Activated gamma-delta T cell (primary cell): ENCODE measurements around the gene SUGCT.
"Not testable (repeated sequence)": the region's sequence is repeated elsewhere in the genome, so short reads cannot be mapped to it uniquely, and the experiment has no call there.

Source experiments
- DNase-seq: peaks from one replicate; lab custom pipeline; 2025; lab: John Stamatoyannopoulos, UW

SUGCT gene

DNA sequence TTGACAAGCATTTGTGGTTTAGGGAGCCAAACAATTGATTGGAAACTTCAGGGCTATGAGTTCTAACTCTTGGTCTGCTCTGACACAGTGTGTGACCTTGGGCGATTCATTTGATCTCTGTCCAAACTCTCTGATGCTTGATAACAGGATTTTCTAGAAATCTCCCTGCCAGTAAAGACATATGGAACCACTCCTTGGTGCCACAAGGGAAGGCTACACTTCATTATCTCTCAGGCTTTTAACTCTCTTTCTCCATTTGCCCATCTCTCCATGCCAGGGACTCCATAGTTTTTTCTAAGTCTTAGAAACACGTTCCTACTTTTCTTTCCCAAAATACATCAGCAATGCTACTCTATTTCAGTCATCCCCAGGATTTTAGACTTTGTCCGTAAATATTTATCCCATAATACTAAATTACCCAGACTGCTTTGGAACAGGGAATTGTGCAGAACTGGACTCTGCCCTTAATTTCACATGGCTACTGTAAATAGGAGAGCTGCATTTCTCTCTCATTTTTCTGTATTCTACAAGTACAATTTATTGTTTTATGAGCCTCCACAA, 488.2 kb downstream of the SUGCT start:
- no peak for DNase-seq

DNA sequence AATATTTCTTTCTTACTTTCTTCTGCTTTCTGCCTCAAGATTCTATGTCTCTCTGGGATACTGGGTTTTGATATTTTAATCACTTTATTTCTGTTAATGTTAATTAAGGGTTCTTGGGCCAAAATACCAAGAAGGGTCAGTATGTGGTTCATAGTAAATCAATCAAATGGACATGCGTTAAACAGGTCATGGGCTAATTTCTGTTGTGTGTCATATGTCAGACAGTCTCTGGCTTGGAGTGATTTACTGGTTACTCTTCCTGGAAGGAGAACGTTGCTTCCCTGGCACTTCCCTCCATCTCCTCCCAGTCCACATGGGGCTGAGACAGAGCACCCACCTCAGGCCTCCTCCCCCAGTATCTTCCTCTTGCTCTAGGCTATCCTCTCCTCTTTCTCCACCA, 489.1 kb downstream of the SUGCT start:
- DNase-seq, result no peak

DNA sequence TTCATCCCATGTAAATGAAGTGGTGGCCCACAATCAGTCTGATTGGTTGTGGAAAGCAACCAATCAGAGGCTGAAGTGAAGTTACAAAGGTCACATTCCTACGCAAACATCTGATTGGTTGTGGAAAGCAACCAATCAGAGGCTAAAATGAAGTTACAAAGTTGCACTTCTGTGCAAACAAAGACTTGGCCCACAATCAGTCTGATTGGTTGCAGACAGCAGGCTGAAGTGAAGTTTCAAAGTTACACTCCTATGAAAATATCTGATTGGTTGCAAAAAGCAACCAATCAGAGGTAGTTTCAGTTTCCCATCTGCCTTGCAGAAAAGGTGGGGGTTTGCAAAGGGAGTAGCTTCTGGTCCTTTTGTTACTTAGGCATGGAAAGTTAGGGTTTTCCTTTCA, 492.6 kb downstream of the SUGCT start:
- DNase-seq, result not testable (repeated sequence)

DNA sequence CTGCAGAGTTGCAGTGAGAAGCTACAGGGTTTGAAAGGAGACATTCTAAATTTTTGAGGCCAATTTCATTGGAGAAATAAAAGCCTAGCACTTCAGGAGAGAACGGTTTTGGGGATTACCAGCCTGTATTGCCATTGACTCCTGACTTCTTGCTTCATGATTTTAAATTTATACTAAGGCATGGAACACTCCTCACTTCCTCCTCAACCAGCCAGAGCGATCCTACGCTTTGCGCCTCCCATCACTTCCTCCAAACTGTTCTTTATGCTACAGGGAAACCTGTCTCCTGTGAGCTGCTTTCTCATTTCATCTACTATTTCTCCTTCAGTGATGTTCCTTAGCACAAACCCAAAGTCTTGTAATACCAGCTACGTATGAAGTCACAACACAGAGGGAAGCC, 495.1 kb downstream of the SUGCT start:
- DNase-seq, result no peak

DNA sequence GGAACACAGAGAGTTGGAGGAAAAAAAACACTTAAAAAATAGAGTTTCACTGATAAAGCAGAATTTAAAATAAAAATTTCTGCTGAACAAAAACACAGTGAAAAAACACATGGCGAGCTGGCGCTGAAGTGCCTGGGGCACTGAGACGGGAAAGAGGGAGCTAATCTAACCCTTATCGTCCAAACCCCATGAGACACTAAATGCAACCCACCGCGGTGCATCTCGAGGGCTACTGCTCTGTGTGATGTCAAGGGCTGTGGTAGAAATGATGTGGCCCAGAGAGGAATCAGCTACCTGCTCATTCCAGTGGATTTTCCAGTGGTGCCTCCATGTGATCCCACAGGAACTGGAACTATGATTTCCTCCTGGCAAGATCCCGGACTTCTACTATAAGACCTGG, 499.3 kb downstream of the SUGCT start:
- DNase-seq, result no peak

DNA sequence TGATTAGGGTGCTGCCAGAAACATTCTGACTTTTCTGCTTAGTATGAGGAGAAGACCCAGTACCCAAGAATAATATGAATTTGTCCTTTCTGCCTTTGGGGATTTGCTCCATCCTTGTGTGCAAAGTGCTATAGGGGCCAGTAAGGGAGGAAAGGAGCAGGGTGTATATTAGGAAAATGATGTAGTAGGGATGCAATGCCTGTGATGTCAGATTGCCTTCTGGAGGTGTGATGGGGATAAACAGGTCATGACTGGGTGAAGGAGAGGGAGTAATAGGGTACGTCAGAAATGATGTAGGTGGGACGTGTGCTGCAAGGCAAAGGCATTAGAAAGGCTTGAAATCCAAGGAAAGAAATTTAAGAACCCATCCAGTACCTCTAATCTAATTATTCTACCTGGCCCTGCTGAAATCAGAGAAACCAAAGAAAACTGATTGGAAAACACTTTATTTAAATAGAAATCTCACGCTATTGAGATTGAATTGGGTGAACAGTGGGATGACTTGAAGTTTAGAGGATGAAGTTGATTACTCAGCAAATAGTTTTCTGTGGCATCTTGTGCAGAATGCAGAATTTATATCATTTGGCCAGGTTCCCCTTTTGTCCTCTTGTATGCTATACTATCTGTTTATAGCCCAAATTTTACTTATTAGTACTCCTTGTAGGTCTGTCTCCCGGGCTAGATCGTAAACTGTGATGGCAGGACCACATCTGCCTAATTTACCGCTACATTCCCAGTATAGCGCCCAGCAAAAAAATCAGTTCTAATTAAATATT, 503.9 kb downstream of the SUGCT start:
- no peak for DNase-seq

DNA sequence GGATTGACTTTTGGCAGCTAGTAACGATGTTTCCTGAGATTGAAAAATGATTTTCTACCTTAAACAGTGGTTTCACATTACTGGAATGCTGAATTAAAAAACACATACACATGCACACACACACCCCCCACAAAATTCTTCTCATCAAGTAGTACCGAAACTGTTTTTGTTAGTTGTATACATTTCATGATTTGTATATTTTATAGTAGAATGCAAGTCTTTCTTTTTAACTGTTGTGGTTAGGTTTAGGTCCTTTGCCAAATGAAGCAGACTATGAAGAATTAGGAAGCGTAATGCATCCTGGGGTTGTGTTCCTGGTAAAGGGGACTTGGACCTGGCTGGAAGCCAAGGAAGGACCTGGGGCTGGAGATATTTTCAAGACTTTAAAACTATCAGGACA, 505.8 kb downstream of the SUGCT start:
- no peak for DNase-seq

DNA sequence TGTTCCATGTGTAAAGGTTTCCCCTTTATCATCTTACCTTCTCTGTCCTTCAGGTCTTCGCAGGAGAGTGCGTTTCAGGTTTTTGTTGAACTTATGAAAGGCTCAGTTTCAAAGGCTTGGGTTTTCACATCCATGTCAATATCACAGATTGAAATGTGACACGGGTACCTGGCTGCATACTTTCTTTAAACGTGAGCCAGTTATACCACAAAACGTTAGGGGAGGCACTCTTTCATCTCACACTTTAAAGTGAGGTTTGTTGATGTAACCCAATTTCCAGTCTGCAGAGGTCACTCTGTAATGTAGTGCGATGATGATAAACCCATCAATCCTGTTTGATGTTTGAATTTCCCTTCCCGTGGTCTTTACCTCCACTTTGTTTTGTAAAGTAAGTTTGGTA, 506.9 kb downstream of the SUGCT start:
- no peak for DNase-seq

DNA sequence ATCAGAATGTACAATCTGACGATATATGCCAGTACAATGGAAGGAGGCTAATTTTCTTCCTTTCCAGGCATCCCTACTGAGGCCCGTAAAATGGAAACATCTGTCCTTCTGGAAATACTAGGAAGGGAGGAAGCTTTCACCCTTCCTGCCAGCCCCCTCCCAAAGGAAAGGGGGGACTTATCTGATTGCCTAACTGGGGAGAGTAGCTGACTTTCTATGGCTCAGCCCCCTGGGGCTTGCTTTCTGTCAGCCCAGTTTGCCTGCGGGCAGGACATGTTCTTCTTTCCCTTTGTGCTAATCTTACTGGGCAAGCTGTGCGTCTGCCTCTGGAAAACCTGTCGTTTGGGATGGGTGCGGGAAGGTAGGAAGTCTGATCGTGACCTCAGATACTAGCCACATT, 508.9 kb downstream of the SUGCT start:
- DNase-seq, result no peak

DNA sequence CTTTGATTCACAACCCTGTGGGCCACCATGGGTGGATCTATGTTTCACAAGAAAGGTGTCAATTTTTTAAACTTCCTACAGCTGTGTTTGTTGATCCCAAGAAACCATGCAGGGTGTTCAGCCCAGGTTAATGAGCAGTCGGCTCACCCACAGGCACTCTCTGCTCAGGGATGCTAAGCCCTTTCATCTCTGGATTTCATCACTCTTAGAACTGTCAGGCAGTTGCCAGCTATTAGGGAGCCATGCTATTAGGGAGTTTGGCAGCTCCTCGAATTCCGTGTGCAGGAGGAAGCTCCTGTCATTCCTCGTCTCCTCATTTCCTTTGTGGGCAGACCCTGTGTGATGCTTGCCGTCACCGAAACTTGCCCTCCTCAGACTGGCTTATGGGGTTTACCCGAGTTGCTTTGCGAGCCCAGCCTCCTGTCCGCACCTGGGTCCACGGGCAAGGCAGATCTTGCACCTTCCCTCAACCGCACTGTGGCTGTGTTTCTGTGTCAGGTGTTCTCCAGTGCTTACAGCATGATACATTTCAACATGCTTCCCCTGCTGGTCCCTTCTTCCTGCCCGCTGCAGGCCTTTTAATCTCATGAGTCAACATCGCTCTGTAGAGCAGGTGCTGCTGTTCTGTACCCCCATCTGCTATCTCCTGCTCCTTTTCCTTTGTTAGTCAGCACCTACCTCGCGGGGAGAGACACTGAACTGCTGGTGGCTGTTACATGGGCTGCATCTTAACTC, 509.8 kb downstream of the SUGCT start:
- DNase-seq, result no peak

DNA sequence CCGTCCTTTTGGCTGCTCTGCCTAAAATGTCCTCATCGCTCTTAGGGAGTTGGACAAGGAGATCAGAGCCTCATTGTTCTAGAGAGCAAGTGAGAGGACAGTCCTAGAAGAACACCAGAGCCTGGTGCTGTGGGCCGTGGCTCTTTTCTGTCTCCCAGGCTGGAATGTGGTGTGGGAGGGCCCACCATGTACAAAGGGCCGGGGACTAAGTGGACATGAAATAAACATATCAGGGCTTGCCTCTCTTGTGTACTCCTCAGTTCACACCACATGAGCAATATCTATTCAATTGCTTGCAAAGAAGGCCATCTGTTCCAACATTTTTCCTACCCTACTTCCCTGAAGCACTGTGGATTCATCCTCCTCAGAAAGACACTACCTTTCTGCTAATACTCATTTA, 510.4 kb downstream of the SUGCT start:
- DNase-seq, result no peak

DNA sequence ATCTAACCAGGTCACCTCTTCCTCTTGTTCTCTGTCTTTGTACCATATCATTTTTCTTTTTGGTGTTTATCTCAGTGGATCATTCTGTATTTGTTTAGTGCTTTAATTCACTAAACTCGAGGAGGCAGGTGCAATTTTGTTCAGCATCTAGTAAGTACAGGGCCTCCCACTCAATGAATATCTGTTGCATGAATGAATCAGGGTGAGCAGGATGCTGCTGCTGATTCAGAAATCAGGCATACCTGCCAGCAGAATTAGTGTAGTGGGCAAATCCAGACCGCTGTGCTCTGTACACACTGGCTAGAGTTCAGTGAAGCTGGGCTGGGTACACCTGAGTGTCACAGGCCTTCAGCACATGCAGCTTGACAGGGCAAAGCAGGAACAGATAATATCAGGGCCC, 511.9 kb downstream of the SUGCT start:
- DNase-seq, result no peak

DNA sequence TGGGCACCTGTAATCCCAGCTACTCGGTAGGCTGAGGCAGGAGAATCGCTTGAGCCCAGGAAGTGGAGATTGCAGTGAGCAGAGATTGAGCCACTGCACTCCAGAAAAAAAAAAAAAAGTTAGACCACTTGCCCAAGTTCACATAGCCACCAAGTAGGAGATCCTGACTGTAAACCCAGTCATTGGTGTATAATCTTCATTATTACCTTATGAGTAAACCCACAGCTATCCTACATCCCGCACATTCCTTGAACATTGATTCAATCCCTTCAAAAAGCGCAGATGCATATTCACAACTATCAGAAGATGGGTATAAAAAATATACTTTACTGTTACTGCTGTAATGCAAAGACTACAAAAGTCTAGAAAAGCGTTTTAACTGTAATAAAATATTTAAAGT, 512.9 kb downstream of the SUGCT start:
- no peak for DNase-seq

DNA sequence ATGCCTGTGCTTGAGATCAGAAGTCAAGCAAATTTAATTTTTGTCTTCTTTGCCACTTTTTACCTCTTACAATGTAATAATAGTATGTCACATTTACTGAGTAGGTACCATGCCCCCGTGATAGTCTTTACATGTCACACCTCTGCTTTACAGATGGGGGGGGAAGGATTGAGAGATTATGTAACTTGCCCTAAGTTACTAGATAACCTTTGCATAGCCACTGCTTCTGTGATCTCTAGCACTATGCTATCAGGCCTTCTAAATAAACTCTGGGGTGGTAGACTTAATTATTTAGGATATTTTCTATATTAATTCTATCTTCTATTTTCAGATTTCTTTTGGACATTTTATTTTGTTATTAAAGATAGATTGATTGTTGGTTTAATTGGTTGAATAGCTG, 514.4 kb downstream of the SUGCT start:
- no peak for DNase-seq

DNA sequence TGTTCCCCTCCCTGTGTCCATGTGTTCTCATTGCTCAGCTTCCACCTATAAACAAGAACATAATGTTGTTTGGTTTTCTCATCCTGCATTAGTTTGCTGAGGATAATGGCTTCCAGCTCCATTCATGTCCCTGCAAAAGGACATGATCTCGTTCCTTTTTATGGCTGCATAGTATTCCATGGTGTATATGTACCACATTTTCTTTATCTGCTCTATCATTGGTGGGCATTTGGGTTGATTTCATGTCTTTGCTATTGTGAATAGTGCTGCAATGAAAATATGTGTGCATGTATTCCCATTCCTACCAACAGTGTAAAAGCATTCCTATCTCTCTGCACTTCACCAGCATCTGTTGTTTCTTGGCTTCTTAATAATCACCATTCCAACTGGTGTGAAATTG, 516.1 kb downstream of the SUGCT start:
- not testable (repeated sequence) for DNase-seq

DNA sequence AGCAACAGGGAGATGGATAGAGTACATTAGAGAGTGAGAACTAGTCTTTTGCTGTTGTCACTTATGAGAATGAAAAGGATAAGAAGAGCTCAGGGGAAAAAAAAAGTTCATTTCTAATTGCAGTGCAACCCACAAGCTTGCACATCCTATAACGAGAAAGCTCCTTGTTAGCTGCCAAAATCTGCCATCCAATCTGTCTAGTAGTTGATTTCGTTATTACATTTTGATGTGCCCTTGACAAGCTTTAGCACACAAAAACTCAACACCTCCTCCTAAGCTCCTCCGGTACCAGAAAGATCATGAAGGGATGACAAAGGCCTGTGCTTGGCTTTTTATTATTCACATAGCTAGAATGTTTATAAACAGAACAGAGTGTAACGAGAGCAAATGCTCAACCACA, 519.4 kb downstream of the SUGCT start:
- DNase-seq, result no peak

DNA sequence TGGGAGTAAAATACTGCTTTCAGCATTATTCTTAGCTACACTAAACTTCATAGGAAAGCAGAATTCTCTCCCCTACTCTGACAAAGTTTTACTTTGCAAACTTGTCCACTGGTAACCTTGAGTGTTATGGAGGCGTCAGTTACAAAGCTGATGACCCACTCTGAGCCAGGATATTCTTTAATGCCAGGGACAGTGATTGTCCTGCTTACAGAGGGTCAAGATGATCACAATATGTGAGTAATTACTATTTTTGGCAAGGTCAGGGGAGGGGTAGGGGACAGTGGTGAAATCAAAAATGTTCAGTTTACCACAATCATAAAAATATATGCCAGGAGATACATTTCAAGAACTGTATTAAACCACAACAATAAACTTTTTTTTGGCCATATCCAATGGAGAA, 520.6 kb downstream of the SUGCT start:
- DNase-seq, result no peak

DNA sequence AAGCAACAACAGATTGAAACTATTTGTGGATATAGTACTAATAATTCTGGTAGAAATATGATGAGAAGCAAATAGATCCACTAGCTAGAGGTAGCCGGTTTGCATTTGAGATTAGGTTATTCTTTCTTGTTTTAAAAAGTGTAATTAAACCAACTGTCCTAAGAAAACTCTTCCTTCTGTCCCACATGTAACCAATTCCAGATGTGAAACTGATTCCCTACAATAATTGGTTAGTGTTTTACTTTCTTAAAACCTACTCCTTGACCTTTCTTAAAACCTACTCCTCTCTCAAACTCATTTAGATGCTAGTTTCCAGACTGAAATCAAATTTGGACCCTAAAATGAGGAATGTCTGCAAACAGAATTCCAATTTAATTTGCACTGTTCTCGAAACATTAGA, 521.5 kb downstream of the SUGCT start:
- DNase-seq, result no peak

DNA sequence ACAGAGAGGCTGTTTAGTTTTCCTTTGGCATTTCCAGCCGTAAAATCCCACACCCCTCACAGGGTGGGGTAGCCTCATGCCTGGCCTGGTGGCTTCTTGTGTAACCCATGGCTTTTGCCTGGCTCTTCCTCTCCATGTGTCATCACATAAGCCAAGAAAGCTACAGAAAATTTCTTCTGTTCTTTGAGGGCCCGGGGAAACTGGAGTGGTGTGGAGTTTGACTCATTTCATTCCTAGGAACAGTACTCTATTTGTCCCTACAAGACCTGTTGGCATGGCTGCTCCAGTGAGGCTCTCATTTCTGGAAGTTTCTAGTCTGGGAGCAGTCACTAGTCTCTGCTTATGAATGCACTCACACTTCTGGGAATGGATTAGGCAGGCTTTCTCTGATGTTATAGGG, 523.9 kb downstream of the SUGCT start:
- no peak for DNase-seq

DNA sequence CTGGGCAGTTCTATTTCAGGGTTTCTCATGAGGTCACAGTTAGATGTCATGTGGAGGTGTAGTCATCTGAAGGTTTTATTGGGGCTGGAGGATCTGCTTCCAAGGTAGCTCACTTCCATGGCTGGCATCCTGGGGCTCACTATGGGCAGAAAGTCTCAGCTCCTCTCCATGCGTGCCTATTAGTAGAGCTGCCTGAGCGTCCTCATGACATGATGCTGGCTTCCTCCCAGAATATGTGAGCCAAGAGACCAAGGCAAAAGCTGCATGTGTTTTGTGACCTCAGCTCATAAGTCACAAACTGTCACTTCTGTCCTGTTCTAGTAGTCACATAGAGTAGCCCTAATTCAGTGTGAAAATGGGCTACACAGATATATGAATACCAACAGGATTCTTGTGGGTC, 524.4 kb downstream of the SUGCT start:
- DNase-seq, result no peak

DNA sequence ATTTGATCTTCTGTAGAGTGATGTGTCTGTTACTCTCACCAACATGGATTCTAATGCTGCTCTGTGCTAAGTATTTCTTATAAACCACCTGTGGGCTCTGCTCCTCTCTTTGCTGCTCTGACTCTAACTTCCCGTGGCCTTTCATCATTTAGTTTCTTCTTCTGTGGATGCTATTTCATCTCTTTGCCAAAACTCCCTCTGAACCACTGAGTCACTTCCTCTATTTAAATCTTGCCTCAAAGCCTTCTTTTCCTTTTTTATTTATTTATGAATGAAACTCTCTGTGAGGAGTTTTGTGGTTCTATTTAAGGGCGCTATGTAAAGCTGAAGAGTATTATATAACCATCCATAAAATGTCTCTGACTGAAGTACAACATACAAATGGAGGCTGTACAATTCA, 538.5 kb downstream of the SUGCT start:
- DNase-seq, result no peak

DNA sequence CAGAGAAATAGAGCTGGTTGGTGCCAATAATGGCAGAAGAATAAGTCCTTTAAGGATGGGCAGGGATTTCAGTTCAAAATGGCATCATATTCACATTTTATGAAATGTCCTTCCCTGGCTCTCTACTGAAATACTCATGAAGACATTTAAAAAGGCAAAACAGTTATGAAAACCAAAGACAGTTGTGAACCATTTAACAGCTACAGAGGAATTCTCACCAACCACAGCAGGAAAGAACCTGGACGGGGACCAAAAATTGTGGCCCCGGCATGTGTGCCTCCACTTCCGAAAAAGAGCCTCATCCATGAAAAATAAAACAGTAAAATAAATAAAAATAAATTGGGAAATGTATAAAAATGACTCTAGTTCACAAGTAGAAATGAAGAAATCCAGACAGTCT, 539.5 kb downstream of the SUGCT start:
- no peak for DNase-seq

DNA sequence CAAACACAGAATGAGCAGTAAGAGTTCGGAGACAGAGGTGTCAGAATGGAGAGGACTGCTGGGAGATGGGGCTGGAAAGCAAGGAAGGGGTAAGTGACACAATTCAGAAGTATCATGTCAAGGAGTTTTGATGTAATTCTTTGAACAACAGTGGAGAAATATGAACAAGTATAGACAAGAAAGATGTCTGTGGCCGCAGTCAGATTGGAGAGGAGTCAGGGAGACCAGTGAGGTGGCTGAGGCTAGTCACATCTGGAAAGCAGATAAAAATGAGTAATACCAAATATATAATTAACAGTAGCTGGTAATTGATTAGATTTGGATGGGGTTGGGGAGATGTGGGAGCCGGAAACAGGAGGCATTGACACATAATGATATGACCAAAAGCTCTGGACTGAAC, 540.9 kb downstream of the SUGCT start:
- DNase-seq, result no peak
